GM12873 (cell line): Measurements from ENCODE around the gene SDF2.

Experiments used
- TF ChIP-seq, protein P1 (sequence below): IDR thresholded peaks from 2 replicates; pipeline ENCODE4 v1.5.1; 2012; ENCODE audit warnings: low read depth, mild to moderate bottlenecking, moderate library complexity, low read length, control low read depth; ENCODE audit not compliant: insufficient read depth; ENCODE audit errors: missing control alignments

The SDF2 gene

DNA sequence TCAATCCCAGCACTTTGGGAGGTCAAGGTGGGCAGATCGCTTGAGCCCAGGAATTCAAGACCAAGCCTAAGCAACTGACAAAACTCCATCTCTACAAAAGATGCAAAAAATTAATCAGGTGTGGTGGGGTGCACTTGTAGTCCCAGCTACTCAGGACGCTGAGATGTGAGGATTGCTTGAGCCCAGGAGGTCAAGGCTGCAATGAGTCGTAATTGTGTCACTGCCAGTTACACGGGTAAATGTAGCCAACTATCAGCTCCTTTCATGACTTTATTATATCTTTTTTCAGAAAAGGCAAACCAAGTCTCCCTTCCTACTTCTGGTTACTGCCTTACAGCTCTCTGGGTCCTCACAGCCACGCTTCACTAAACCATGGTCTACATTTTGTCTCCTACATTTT, 4.0 kb downstream of the SDF2 start:
- TF ChIP-seq, protein P1, sequence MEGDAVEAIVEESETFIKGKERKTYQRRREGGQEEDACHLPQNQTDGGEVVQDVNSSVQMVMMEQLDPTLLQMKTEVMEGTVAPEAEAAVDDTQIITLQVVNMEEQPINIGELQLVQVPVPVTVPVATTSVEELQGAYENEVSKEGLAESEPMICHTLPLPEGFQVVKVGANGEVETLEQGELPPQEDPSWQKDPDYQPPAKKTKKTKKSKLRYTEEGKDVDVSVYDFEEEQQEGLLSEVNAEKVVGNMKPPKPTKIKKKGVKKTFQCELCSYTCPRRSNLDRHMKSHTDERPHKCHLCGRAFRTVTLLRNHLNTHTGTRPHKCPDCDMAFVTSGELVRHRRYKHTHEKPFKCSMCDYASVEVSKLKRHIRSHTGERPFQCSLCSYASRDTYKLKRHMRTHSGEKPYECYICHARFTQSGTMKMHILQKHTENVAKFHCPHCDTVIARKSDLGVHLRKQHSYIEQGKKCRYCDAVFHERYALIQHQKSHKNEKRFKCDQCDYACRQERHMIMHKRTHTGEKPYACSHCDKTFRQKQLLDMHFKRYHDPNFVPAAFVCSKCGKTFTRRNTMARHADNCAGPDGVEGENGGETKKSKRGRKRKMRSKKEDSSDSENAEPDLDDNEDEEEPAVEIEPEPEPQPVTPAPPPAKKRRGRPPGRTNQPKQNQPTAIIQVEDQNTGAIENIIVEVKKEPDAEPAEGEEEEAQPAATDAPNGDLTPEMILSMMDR: no peak

DNA sequence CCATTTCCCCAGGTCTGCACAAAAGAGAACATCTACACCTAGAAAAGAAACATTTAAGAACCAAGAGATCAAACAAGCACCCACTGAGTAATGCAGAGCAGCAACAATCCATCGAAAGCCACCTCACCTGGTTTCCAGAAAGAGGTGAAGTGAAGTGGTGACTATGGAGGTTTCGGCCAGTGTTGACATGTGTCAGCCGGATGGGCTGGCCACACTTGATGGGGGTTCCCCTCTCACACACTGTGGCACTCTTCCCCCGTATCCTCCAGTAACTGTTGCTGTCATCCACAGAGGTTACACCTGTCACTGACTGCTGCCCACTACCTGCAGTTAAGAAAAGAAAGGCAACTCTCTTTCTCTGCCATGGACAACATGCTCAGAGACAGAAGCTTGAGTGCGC, 6.5 kb downstream of the SDF2 start:
- TF ChIP-seq, protein P1: no peak

DNA sequence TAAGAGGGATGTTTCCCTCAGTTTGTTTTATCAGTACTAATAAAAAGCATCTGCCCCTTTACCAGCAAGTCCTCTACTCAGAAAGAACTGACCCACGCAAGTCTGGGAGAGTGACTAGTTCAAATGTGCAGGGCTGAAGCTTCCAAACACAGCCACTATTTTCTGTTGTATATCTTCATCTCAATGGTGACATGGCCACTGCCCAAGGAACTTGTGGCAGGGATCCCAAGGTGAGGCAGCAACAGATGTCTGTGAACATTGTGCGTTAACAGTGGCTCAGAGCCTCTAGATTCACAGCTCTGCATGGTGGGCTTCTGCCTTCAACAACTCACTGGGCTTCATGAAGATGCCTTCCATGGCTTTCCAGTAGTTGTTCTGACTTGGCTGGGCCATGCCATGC, 13.0 kb downstream of the SDF2 start:
- TF ChIP-seq, protein P1: no peak

DNA sequence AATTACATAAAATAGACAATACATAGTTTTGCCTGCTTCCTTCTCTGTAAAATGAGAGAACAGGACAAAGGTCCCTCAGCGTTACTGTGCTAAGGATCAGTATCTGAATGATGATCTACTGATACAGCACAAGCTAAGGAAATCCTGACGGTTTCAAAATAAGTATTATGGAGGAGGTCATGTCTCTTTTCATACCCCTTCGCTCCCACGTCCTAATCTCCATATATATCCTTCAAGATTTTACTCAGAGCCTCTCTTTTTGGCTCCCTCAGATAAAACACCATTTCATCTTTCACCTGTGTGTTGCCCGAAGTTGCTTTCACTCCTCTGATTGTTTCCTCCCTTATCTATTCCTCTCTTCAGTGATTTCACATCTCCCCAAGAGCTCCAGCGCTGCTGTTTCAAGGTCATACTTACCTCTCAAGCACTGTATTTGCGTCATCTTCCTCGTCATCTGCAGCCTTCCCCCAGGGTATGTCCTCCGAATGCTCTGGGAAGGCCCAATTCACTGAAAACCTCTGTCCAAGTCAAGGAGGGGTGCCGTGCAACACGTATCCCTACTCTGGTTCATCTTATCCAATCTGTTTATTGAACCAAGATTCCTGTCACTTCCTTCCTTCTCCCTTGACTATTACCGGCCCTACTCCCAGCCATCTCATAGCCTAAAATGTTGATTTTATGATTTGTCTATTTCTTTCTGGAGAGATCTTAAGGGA, 15.5 kb downstream of the SDF2 start:
- TF ChIP-seq, protein P1: no peak

DNA sequence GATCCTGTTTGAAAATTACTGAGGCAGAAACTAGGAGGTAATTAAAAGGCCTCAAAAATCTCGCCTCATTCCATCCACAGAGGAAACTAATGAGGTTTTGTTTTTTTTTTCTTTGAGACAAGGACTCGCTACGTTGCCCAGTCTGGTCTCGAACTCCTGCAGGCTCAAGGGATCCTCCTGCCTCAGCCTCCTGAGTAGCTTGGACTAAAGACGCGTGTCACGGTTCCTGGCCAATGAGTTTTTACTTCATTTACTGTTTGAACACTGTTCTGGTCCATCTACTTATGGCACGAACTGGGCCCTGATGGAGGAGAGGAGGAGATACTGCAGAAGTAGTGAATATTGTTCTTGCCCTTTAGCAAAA, 16.1 kb downstream of the SDF2 start:
- TF ChIP-seq, protein P1: no peak

DNA sequence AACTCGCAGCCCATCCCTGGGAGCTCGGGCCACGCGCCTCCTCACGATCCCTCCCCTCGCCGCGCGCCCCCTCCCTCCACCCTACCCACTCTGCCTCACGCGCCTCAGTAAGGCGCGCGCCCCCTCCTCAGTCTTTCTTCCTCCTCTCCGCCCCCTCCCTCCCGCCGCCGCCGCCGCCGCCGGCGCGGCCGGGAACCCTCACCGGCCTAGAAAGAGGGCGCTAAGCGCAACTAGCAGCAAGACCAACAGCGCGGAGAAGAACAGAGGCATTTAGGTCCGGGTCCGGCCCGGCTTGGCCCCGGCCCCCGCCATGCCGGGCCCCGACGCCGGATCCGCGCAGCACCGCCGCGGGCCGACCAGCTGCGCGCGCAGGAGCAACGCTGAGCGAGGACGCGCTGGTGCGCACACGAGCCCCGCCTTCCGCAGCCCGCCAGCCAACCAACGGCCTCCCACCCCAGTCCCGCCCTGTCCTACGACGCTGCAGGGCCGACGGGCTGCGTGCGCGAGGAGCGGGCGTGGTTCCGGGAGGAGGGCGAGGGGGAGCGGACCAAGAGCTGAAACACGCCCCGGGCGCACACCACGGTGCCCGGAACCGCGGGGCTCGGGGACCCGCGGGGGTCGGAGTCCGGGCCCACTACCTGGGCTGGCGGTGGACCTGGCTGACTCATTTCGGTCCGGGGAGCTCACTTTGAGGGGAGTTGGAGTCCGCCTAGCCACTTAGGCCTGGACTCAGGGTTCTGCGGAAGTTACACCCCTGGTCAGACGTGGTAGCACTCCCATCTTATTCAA, 16.7 kb downstream of the SDF2 start, which contains the start of gene BLTP2:
TSS of gene BLTP2 (minus strand) at position 372 of the 789 bp plus-strand sequence. CDS start at position 270, 102 bp downstream.
- TF ChIP-seq, protein P1: no peak

- TF ChIP-seq, protein P1: peak; percentile 74
These were observed 17.5 kb downstream of the SDF2 start for GRCh38 chr17:28643983-28644786.
